ENCODE measurements around the gene SPAG7.

DNA sequence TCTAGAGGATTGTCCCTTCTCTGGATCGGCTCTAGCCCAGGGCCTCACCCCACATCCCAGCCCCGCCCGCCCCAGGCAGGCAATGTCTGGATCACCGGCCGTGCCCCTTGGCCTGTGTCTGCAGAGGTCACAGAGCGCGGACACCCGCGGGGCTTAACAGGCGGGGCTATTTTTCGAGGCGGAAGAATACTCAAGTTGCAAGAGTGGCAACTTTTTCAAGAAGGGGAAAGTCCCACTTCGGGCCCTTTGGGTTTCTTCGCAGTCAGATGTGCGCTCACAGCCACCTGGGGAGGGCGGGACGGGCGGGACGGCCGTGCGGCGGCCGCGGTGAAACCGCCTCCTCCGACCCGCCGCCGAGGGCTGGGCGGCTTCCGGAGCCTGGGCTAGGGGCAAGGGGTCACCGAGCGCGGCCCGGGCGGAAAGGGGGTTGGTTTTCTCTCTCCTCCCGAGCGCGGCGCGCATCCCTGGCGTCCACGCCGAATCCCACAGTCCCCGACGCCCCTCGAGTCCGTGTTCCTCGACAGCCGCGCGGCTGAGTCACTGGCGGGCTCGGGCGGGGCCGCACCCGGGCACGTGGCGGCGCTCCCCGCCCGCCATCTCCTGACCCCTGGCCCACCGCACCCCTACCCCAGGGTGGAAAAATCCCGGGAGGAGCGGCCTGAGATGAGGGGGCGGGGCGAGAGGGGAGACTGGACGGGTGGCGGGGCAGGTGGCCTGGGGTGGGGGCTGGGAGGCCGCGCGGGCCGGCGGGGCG is 18.1 kb downstream of the SPAG7 start:
- TF ChIP-seq, protein P1, sequence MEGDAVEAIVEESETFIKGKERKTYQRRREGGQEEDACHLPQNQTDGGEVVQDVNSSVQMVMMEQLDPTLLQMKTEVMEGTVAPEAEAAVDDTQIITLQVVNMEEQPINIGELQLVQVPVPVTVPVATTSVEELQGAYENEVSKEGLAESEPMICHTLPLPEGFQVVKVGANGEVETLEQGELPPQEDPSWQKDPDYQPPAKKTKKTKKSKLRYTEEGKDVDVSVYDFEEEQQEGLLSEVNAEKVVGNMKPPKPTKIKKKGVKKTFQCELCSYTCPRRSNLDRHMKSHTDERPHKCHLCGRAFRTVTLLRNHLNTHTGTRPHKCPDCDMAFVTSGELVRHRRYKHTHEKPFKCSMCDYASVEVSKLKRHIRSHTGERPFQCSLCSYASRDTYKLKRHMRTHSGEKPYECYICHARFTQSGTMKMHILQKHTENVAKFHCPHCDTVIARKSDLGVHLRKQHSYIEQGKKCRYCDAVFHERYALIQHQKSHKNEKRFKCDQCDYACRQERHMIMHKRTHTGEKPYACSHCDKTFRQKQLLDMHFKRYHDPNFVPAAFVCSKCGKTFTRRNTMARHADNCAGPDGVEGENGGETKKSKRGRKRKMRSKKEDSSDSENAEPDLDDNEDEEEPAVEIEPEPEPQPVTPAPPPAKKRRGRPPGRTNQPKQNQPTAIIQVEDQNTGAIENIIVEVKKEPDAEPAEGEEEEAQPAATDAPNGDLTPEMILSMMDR (conservative IDR thresholded peaks at IDR 0.05; ENCODE audit: low read length): no peak
- no peak for TF ChIP-seq EZH2phosphoT487 (IDR thresholded peaks at IDR 0.05; ENCODE audit: borderline replicate concordance, low read depth, low read length)
